Mammary epithelial cell (primary cell): ENCODE measurements around the gene TCF12.
A peak's percentile ranks its signal among the peaks of the same experiment; 100 is the strongest.

Source experiments
- EZH2 ChIP-seq: IDR thresholded peaks from 2 replicates; pipeline ENCODE4 v1.6.1; 2012; ENCODE audit warnings: low read length, inconsistent platforms, borderline replicate concordance
- TF ChIP-seq, protein P1 (sequence below), 2 donors: IDR thresholded peaks in 1 of 2; conservative IDR thresholded peaks in 1 of 2; 2 replicates each; pipeline ENCODE4 v1.5.1; 2011 to 2012; ENCODE audit warnings: inconsistent platforms in 2 of 2, low read length in 2 of 2, mild to moderate bottlenecking in 2 of 2, control low read depth in 1 of 2, low read depth in 1 of 2; ENCODE audit not compliant: insufficient read depth in 1 of 2; ENCODE audit errors: extremely low read depth in 1 of 2

DNA sequence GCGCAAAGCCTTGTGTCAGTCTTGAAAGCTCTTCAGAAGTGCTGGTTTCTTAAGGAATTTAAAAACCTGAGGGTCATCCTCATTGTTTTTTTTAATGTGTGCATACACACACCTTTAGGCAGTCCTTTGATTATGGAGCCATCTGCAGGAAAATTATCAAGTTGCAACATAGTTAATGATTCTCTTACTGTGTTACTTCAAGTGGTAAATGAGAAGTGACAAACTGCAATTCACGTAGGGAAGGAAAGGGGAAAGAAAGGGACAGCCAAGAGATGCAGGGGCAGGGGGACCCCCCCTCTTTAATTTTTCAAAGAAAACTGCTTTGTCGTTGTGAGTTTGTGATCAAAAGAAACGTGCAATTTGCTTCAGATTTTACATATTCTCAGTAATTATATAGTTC lies 295.4 kb downstream of the TCF12 start:
- TF ChIP-seq, protein P1, sequence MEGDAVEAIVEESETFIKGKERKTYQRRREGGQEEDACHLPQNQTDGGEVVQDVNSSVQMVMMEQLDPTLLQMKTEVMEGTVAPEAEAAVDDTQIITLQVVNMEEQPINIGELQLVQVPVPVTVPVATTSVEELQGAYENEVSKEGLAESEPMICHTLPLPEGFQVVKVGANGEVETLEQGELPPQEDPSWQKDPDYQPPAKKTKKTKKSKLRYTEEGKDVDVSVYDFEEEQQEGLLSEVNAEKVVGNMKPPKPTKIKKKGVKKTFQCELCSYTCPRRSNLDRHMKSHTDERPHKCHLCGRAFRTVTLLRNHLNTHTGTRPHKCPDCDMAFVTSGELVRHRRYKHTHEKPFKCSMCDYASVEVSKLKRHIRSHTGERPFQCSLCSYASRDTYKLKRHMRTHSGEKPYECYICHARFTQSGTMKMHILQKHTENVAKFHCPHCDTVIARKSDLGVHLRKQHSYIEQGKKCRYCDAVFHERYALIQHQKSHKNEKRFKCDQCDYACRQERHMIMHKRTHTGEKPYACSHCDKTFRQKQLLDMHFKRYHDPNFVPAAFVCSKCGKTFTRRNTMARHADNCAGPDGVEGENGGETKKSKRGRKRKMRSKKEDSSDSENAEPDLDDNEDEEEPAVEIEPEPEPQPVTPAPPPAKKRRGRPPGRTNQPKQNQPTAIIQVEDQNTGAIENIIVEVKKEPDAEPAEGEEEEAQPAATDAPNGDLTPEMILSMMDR (conservative IDR thresholded peaks at IDR 0.05 in 1 of 2, IDR thresholded peaks at IDR 0.05 in 1 of 2; ENCODE audit: extremely low read depth in 1 of 2, insufficient read depth in 1 of 2, low read depth in 1 of 2, low read length in 2 of 2) = peak; percentile 34 to 59
- TF ChIP-seq EZH2 = no peak
